Suprapubic skin (tissue), 4 donors: ENCODE results near the gene CAVIN2.

ENCODE experiments used
- CTCF ChIP-seq, 2 donors: fragments of 200-600 bp in 1 of 2; fragments of 450-650 bp in 1 of 2; sonication (generic) in 1 of 2; IDR thresholded peaks; one replicate each; pipeline ENCODE4 v1.5.1; 2016 to 2019; ENCODE audit warnings: antibody characterized with exemption in 2 of 2, mild to moderate bottlenecking in 1 of 2, moderate library complexity in 1 of 2
- EP300 ChIP-seq: sonication (generic); formaldehyde crosslinking; IDR thresholded peaks from one replicate; pipeline ENCODE4 v1.6.1; 2017; ENCODE audit warnings: antibody characterized with exemption
- POLR2A ChIP-seq, 2 donors: fragments of 450-650 bp; IDR thresholded peaks; one replicate each; pipeline ENCODE4 v1.6.1; 2017; ENCODE audit warnings: antibody characterized with exemption in 2 of 2, mild to moderate bottlenecking in 2 of 2, moderate library complexity in 2 of 2
- POLR2AphosphoS5 ChIP-seq, 3 donors: sonication (generic); formaldehyde crosslinking; IDR thresholded peaks; one replicate each; pipeline ENCODE4 v1.6.1; 2017; ENCODE audit warnings: antibody characterized with exemption in 3 of 3

- TF ChIP-seq CTCF (IDR thresholded peaks at IDR 0.05) (no peak), POLR2AphosphoS5 (IDR thresholded peaks at IDR 0.05) (no peak), EP300 (no peak), POLR2A (IDR thresholded peaks at IDR 0.05) (no peak)
Observed at GRCh38 chr2:191878548-191879279, 31.8 kb upstream of the CAVIN2 start.
